GM12878 (cell line): ENCODE measurements around the gene TYW5. TPM values are rescaled to one million over a fixed set of nuclear protein-coding genes. Genes with fewer than 3 reads are reported as not detected.
A peak's percentile ranks its signal among the peaks of the same experiment; 100 is the strongest.

Experiments used
- ATAC-seq: fragments of 200-7000 bp; cut with Tn5 transposase; 3 replicates; pipeline ENCODE4 v1.9.1; 2020; ENCODE audit warnings: mild to moderate bottlenecking, moderate library complexity
- BruUV-seq: library from RNA; stranded (reverse); fragments of 400-500 nt; replicated peaks from 2 replicates; lab custom pipeline; 2021; lab: Mats Ljungman, UMichigan
- CTCF ChIA-PET: fragments of 300-600 bp; sonication (Branson Sonifier 250); formaldehyde crosslinking; extraction: SDS; loops from one replicate; lab custom pipeline; 2021; ENCODE audit warnings: inconsistent platforms; lab: Yijun Ruan, JAX
- POLR2A ChIA-PET: fragments of 350-600 bp; formaldehyde crosslinking; extraction: SDS; loops from one replicate; lab custom pipeline; 2021; ENCODE audit warnings: inconsistent platforms; lab: Charles Lee
- RAD21 ChIA-PET: fragments of 300-600 bp; sonication (Branson Sonifier 250); formaldehyde crosslinking; loops from one replicate; lab custom pipeline; 2023; ENCODE audit warnings: antibody characterized with exemption; ENCODE audit not compliant: unreplicated experiment; lab: Charles Lee
- SMC1A ChIA-PET: fragments of 300-600 bp; sonication (Branson Sonifier 250); formaldehyde crosslinking; loops from one replicate; lab custom pipeline; 2023; ENCODE audit not compliant: unreplicated experiment, uncharacterized antibody; lab: Charles Lee
- DNase-seq: peaks from one replicate; pipeline ENCODE4 v3.0.0-alpha.2; 2011; ENCODE audit warnings: low read depth, low spot score
- FAIRE-seq: peaks from 3 replicates; lab custom pipeline; 2011; peaks lifted over from hg19 to GRCh38; lab: Jason Lieb, UNC
- H2AFZ ChIP-seq: 2 replicates; pipeline ENCODE4 v1.6.0; 2011; ENCODE audit warnings: low read depth, low read length, control low read depth; ENCODE audit not compliant: control insufficient read depth
- H3K27ac ChIP-seq: 2 replicates; pipeline ENCODE4 v1.5.1; 2011; ENCODE audit warnings: control low read depth; ENCODE audit not compliant: control insufficient read depth, insufficient read depth
- H3K27me3 ChIP-seq, 2 experiments: replicated peaks in 1 of 2; 2 replicates each; pipeline versions ENCODE4 v1.6.0 to v1.6.1; 2011; ENCODE audit warnings: low read length in 1 of 2; ENCODE audit not compliant: control insufficient read depth in 2 of 2, insufficient read depth in 2 of 2
- H3K36me3 ChIP-seq, 2 experiments: 2 replicates each; pipeline ENCODE4 v1.5.1; 2011; ENCODE audit warnings: low read length in 1 of 2; ENCODE audit not compliant: control insufficient read depth in 2 of 2, insufficient read depth in 2 of 2
- H3K4me1 ChIP-seq: 2 replicates; pipeline ENCODE4 v1.6.1; 2011; ENCODE audit warnings: mild to moderate bottlenecking, low read length, moderate library complexity, mixed read lengths; ENCODE audit not compliant: control insufficient read depth, insufficient read depth
- H3K4me2 ChIP-seq: 2 replicates; pipeline ENCODE4 v1.6.0; 2011; ENCODE audit warnings: control low read depth; ENCODE audit not compliant: control insufficient read depth, insufficient read depth
- H3K4me3 ChIP-seq: fragments of 200-600 bp; sonication (generic); 2 replicates; pipeline ENCODE4 v1.5.1; 2016
- H3K79me2 ChIP-seq: 2 replicates; pipeline ENCODE4 v1.6.0; 2011; ENCODE audit warnings: low read length; ENCODE audit not compliant: control insufficient read depth, insufficient read depth
- H3K9ac ChIP-seq: 2 replicates; pipeline ENCODE4 v1.8.0; 2011; ENCODE audit warnings: low read length, control low read depth, mixed read lengths; ENCODE audit not compliant: control insufficient read depth, insufficient read depth
- H3K9me3 ChIP-seq: replicated peaks from 3 replicates; pipeline ENCODE4 v1.5.1; 2011; ENCODE audit warnings: mild to moderate bottlenecking, low read length; ENCODE audit not compliant: control insufficient read depth, insufficient read depth
- H4K20me1 ChIP-seq: 2 replicates; pipeline ENCODE4 v1.6.0; 2011; ENCODE audit not compliant: control insufficient read depth, insufficient read depth
- ATF3 ChIP-seq: IDR thresholded peaks from 2 replicates; pipeline ENCODE4 v1.6.1; 2011; ENCODE audit warnings: low read depth, mild to moderate bottlenecking, low read length, moderate library complexity, borderline replicate concordance; ENCODE audit errors: extremely low read depth
- RCOR1 ChIP-seq: conservative IDR thresholded peaks from 2 replicates; pipeline ENCODE4 v1.6.1; 2012; ENCODE audit warnings: low read depth, low read length, improper control_type of control experiment
- SPI1 ChIP-seq: IDR thresholded peaks from 2 replicates; pipeline ENCODE4 v1.6.1; 2011; ENCODE audit warnings: low read depth, mild to moderate bottlenecking, low read length, moderate library complexity, borderline replicate concordance; ENCODE audit not compliant: insufficient read depth
- TAF1 ChIP-seq: IDR thresholded peaks from 2 replicates; pipeline ENCODE4 v1.6.1; 2011; ENCODE audit warnings: mild to moderate bottlenecking, low read depth, low read length, borderline replicate concordance
- TCF7 ChIP-seq: IDR thresholded peaks from 2 replicates; pipeline ENCODE4 v1.6.1; 2014; ENCODE audit warnings: antibody characterized with exemption, borderline replicate concordance
- USF2 ChIP-seq: IDR thresholded peaks from 2 replicates; pipeline ENCODE4 v1.6.1; 2011; ENCODE audit warnings: low read depth, low read length, improper control_type of control experiment, borderline replicate concordance
- ZSCAN29 ChIP-seq: fragments of 450-650 bp; IDR thresholded peaks from 2 replicates; pipeline ENCODE4 v1.6.1; 2017; ENCODE audit warnings: mild to moderate bottlenecking, moderate library complexity
- WGBS: methylation state at CpG from one replicate; pipeline ENCODE4 v1.1.6; 2016; ENCODE audit warnings: low lambda C conversion rate; ENCODE audit not compliant: insufficient replicate concordance, insufficient coverage; ENCODE audit errors: missing lambda C conversion rate; 5-methylcytosine and 5-hydroxymethylcytosine counted together
- in situ Hi-C: fragments of 300-500 bp; cut with MboI; formaldehyde crosslinking; loops from 9 replicates; pipeline ENCODE4 v1.14.3; 2018; ENCODE audit warnings: mixed read lengths
- intact Hi-C: fragments of 100-400 bp; cut with micrococcal nuclease; formaldehyde crosslinking; loops from one replicate; pipeline ENCODE4 v1.14.2; 2022; ENCODE audit not compliant: unreplicated experiment
- polyA plus RNA-seq, 11 experiments: library from polyadenylated mRNA; depleted of rRNA in 4 of 11; unstranded in 6 of 11; stranded (reverse) in 5 of 11; fragments of >200 nt; fragmentation: Nextera tagmentation in 4 of 11; fragmentation: Illumina TruSeq in 1 of 11; extraction: Ambion mirVana in 4 of 11; extraction: Trizol in 1 of 11; gene quantifications; 1 replicate in 1 of 11; 2 replicates in 10 of 11; pipeline versions ENCODE4 v1.2.1 to v1.2.3, GENCODE V29; 2011 to 2016; ENCODE audit warnings: inconsistent platforms in 2 of 11, missing spikeins in 2 of 11, low read depth in 1 of 11
- total RNA-seq, 4 experiments: library from RNA; depleted of rRNA in 3 of 4; stranded (reverse); fragments of >200 nt in 3 of 4; fragmentation: Illumina TruSeq in 1 of 4; extraction: Trizol in 1 of 4; gene quantifications; 2 replicates each; pipeline versions ENCODE4 v1.2.1 to v1.2.3, GENCODE V29; 2013 to 2021
- TF ChIP-seq, protein P1 (sequence below): fragments of 450-650 bp; IDR thresholded peaks from 2 replicates; pipeline ENCODE4 v1.6.1; 2016; ENCODE audit warnings: mild to moderate bottlenecking, moderate library complexity, borderline replicate concordance

Gene TYW5
- total and polyA plus RNA-seq, 10 of the 15 experiments (the other 5 are each of a cell fraction or from before 2014, with no cell fraction given): 4.6 to 11.8 (median 7.4) TPM

DNA sequence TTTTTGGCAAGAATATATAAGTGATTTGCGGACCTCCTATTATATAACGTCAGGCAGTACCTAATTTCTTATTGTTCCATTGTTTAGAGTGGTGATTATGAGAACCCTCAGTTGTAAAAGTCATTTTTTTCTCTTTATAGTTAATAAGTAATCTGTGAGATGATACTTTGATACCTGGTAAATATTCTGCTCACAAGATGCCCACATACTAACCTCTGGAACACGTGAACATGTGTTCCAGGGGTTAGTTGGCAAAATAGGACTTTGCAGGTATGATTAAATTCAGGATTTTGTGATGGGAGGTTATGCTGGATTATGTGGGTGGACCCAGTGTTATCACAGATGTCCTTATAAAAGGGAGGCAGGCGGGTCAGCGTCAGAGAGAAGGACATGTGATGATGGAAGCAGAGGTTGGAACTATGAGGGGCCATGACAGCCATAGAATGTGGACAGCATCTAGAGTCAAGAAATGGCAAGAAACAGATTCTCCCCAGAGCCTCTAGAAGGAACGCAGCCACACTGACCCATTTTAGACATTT, 16.9 kb upstream of the TYW5 start:
- H4K20me1 ChIP-seq: no peaks in the 10 kb centered on the region
- H3K4me1 ChIP-seq: no peaks in the 10 kb centered on the region
- ChIA-PET SMC1A (no interaction called here), CTCF (interaction anchor here (0.9 to 5.1 kb wide), 3 partner anchors 509 to 512 kb away, joined by 3 to 41 read pairs (median 4); no protein-coding TSS in a partner anchor), RAD21 (interaction anchor here (0.6 kb wide), 2 partner anchors 286 to 511 kb away, joined by 3 read pairs; no protein-coding TSS in a partner anchor), POLR2A (no interaction called here)
- no peak for TF ChIP-seq ZSCAN29
- H3K4me3 ChIP-seq: no peak overlapping the region
- intact Hi-C loops (no loop called here), in situ Hi-C loops (loop anchor here (10.0 kb wide), 1 partner anchor 733 kb away; no protein-coding TSS in a partner anchor)
- no peaks in the 10 kb centered on the region for H3K9me3 ChIP-seq
- no peak overlapping the region for H3K9ac ChIP-seq
- no peaks in the 10 kb centered on the region for H3K36me3 ChIP-seq
- no TSS peak for BruUV-seq
- no peak for FAIRE-seq
- DNase-seq: no peak
- no peak overlapping the region for H3K27ac ChIP-seq
- H3K79me2 ChIP-seq: no peaks in the 10 kb centered on the region
- H2AFZ ChIP-seq: no peak overlapping the region
- H3K4me2 ChIP-seq: no peak overlapping the region
- 91% methylated on average over 6 of the region's 6 CpGs for WGBS
- no peaks in the 10 kb centered on the region for H3K27me3 ChIP-seq
- ATAC-seq: no peak

DNA sequence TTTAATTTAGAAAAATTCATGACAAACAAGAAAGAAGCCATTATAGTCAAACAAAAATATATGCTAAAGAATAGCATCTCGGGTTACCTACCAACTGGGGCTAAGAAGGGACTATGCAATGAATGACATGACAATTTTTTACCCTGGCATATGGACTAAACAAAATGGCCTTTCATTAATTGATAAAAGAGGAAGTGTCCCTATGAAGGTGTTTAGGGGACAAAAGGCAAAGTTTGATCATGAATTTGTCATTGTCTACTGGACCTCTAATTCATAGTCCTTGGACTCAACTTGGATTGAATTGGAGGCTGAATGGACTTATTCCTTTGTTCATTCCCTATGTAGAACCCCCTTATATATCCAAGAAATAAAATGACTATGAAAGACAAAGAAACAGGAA, 12.8 kb upstream of the TYW5 start:
- Histone ChIP-seq H3K36me3 (peaks cover 0 to 6% of the 10 kb centered on the region in 2 experiments; a peak in 2 of 4 replicates), H3K79me2 (no peaks in the 10 kb centered on the region), H3K9ac (no peak overlapping the region), H3K4me2 (no peak overlapping the region), H3K27ac (no peak overlapping the region), H4K20me1 (no peaks in the 10 kb centered on the region)
- DNase-seq (no peak), FAIRE-seq (no peak), ATAC-seq (no peak)
- BruUV-seq: TSS peak; percentile 7
- SMC1A ChIA-PET: interaction anchor here (0.7 kb wide), 1 partner anchor 45 kb away, joined by 3 read pairs; no protein-coding TSS in a partner anchor
- TF ChIP-seq RCOR1: no peak
- peak; percentile 78 for TF ChIP-seq SPI1
- TF ChIP-seq, protein P1, sequence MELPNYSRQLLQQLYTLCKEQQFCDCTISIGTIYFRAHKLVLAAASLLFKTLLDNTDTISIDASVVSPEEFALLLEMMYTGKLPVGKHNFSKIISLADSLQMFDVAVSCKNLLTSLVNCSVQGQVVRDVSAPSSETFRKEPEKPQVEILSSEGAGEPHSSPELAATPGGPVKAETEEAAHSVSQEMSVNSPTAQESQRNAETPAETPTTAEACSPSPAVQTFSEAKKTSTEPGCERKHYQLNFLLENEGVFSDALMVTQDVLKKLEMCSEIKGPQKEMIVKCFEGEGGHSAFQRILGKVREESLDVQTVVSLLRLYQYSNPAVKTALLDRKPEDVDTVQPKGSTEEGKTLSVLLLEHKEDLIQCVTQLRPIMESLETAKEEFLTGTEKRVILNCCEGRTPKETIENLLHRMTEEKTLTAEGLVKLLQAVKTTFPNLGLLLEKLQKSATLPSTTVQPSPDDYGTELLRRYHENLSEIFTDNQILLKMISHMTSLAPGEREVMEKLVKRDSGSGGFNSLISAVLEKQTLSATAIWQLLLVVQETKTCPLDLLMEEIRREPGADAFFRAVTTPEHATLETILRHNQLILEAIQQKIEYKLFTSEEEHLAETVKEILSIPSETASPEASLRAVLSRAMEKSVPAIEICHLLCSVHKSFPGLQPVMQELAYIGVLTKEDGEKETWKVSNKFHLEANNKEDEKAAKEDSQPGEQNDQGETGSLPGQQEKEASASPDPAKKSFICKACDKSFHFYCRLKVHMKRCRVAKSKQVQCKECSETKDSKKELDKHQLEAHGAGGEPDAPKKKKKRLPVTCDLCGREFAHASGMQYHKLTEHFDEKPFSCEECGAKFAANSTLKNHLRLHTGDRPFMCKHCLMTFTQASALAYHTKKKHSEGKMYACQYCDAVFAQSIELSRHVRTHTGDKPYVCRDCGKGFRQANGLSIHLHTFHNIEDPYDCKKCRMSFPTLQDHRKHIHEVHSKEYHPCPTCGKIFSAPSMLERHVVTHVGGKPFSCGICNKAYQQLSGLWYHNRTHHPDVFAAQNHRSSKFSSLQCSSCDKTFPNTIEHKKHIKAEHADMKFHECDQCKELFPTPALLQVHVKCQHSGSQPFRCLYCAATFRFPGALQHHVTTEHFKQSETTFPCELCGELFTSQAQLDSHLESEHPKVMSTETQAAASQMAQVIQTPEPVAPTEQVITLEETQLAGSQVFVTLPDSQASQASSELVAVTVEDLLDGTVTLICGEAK: no peak
- no peak for TF ChIP-seq TAF1
- TF ChIP-seq ATF3: no peak
- TF ChIP-seq USF2: no peak
- no peak for TF ChIP-seq TCF7
- TF ChIP-seq, all 136 proteins: peak for 1
- Histone ChIP-seq H3K4me3 (no peak overlapping the region), H3K4me1 (no peaks in the 10 kb centered on the region), H3K9me3 (no peaks in the 10 kb centered on the region), H3K27me3 (no peaks in the 10 kb centered on the region), H2AFZ (no peak overlapping the region)
- 78% methylated on average over 1 of the region's 1 CpG for whole genome bisulfite sequencing
- intact Hi-C loops: no loop called here
- in situ Hi-C loops: no loop called here
- POLR2A ChIA-PET: no interaction called here
- CTCF ChIA-PET: interaction anchor here (0.6 to 1.5 kb wide), 4 partner anchors 19 to 735 kb away, joined by 3 to 4 read pairs (median 4); no protein-coding TSS in a partner anchor
- RAD21 ChIA-PET: no interaction called here
